ENCODE results near the gene MYLK4.

Gene MYLK4

GRCh38 chr6:2754911-2755310 is 4.2 kb upstream of the MYLK4 start:
- no peak overlapping the region for H3K4me3 ChIP-seq (ENCODE audit: low read length)
- no peak overlapping the region for H3K4me2 ChIP-seq (ENCODE audit: low read length)
- no peaks in the 10 kb centered on the region for H3K9me3 ChIP-seq (ENCODE audit: control insufficient read depth, insufficient read depth, low read length)
- TF ChIP-seq, protein P1, sequence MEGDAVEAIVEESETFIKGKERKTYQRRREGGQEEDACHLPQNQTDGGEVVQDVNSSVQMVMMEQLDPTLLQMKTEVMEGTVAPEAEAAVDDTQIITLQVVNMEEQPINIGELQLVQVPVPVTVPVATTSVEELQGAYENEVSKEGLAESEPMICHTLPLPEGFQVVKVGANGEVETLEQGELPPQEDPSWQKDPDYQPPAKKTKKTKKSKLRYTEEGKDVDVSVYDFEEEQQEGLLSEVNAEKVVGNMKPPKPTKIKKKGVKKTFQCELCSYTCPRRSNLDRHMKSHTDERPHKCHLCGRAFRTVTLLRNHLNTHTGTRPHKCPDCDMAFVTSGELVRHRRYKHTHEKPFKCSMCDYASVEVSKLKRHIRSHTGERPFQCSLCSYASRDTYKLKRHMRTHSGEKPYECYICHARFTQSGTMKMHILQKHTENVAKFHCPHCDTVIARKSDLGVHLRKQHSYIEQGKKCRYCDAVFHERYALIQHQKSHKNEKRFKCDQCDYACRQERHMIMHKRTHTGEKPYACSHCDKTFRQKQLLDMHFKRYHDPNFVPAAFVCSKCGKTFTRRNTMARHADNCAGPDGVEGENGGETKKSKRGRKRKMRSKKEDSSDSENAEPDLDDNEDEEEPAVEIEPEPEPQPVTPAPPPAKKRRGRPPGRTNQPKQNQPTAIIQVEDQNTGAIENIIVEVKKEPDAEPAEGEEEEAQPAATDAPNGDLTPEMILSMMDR (IDR thresholded peaks at IDR 0.05; ENCODE audit: low read depth, low read length, poor library complexity, severe bottlenecking): no peak
- no peak for TF ChIP-seq EZH2phosphoT487 (IDR thresholded peaks at IDR 0.05; ENCODE audit: borderline replicate concordance, low read length)
- H3K4me1 ChIP-seq (ENCODE audit: control insufficient read depth, low read length): peaks cover 9% of the 10 kb centered on the region; the same call in 1 of the 2 replicates
- H4K20me1 ChIP-seq (ENCODE audit: control insufficient read depth, insufficient read depth, low read depth, low read length): no peaks in the 10 kb centered on the region
- H3F3A ChIP-seq (ENCODE audit: control insufficient read depth, insufficient read depth): no peaks in the 10 kb centered on the region
- H3K79me2 ChIP-seq (ENCODE audit: control insufficient read depth, low read length): no peaks in the 10 kb centered on the region
- no peaks in the 10 kb centered on the region for H3K9me2 ChIP-seq (replicated peaks; ENCODE audit: control insufficient read depth, low read length)
- H3K27ac ChIP-seq (ENCODE audit: low read depth, low read length): no peak overlapping the region
- H3K36me3 ChIP-seq (ENCODE audit: control insufficient read depth, low read length): no peaks in the 10 kb centered on the region
- H3K27me3 ChIP-seq (ENCODE audit: control insufficient read depth, low read length): peaks cover 19% of the 10 kb centered on the region

DNA sequence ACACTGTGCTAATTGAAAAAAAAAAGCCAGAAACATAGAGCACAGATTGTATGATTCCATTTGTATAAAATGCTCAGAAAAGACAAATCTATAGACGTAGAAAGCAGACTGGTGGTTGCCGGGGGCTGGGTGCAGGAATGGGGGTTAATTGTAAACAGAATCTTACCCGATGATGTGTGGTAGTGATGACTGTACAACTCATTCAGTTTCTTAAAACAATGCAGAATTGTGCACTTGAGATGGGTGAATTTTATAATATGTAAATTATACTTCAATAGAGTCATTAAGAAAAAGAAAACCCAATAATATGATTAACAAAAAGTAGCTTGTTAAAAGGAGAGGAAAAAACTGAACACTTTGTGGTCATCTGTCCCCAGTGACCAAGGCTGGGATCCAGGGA is 3.7 kb upstream of the MYLK4 start:
- Histone ChIP-seq H3K4me2 (ENCODE audit: low read length) (no peak overlapping the region), H3K4me1 (ENCODE audit: control insufficient read depth, low read length) (peaks cover 9% of the 10 kb centered on the region; the same call in 1 of the 2 replicates), H3K79me2 (ENCODE audit: control insufficient read depth, low read length) (no peaks in the 10 kb centered on the region), H3K9me2 (replicated peaks; ENCODE audit: control insufficient read depth, low read length) (no peaks in the 10 kb centered on the region), H3F3A (ENCODE audit: control insufficient read depth, insufficient read depth) (no peaks in the 10 kb centered on the region), H3K27me3 (ENCODE audit: control insufficient read depth, low read length) (peaks cover 19% of the 10 kb centered on the region), H3K4me3 (ENCODE audit: low read length) (no peak overlapping the region), H3K36me3 (ENCODE audit: control insufficient read depth, low read length) (no peaks in the 10 kb centered on the region), H3K27ac (ENCODE audit: low read depth, low read length) (no peak overlapping the region), H3K9me3 (ENCODE audit: control insufficient read depth, insufficient read depth, low read length) (no peaks in the 10 kb centered on the region), H4K20me1 (ENCODE audit: control insufficient read depth, insufficient read depth, low read depth, low read length) (no peaks in the 10 kb centered on the region)
- TF ChIP-seq, protein P1 (IDR thresholded peaks at IDR 0.05; ENCODE audit: low read depth, low read length, poor library complexity, severe bottlenecking): no peak

- TF ChIP-seq, protein P1 (IDR thresholded peaks at IDR 0.05; ENCODE audit: low read depth, low read length, poor library complexity, severe bottlenecking): no peak
- TF ChIP-seq EZH2phosphoT487 (IDR thresholded peaks at IDR 0.05; ENCODE audit: borderline replicate concordance, low read length): no peak
- Histone ChIP-seq H3K4me3 (ENCODE audit: low read length) (no peak overlapping the region), H3K9me2 (replicated peaks; ENCODE audit: control insufficient read depth, low read length) (no peaks in the 10 kb centered on the region), H3K27me3 (ENCODE audit: control insufficient read depth, low read length) (peaks cover 23% of the 10 kb centered on the region), H3K27ac (ENCODE audit: low read depth, low read length) (no peak overlapping the region), H3K4me1 (ENCODE audit: control insufficient read depth, low read length) (peaks cover 9% of the 10 kb centered on the region; the same call in 1 of the 2 replicates), H3K79me2 (ENCODE audit: control insufficient read depth, low read length) (no peaks in the 10 kb centered on the region), H3K4me2 (ENCODE audit: low read length) (no peak overlapping the region), H3K9me3 (ENCODE audit: control insufficient read depth, insufficient read depth, low read length) (no peaks in the 10 kb centered on the region), H4K20me1 (ENCODE audit: control insufficient read depth, insufficient read depth, low read depth, low read length) (no peaks in the 10 kb centered on the region), H3K36me3 (ENCODE audit: control insufficient read depth, low read length) (no peaks in the 10 kb centered on the region), H3F3A (ENCODE audit: control insufficient read depth, insufficient read depth) (no peaks in the 10 kb centered on the region)
These were observed 3.0 kb upstream of the MYLK4 start for GRCh38 chr6:2753743-2754142.

- no peak overlapping the region for H3K4me3 ChIP-seq (ENCODE audit: low read length)
- peaks cover 9% of the 10 kb centered on the region; the same call in 1 of the 2 replicates for H3K4me1 ChIP-seq (ENCODE audit: control insufficient read depth, low read length)
- no peaks in the 10 kb centered on the region for H3K9me2 ChIP-seq (replicated peaks; ENCODE audit: control insufficient read depth, low read length)
- no peak overlapping the region for H3K4me2 ChIP-seq (ENCODE audit: low read length)
- H4K20me1 ChIP-seq (ENCODE audit: control insufficient read depth, insufficient read depth, low read depth, low read length): no peaks in the 10 kb centered on the region
- no peaks in the 10 kb centered on the region for H3F3A ChIP-seq (ENCODE audit: control insufficient read depth, insufficient read depth)
- H3K36me3 ChIP-seq (ENCODE audit: control insufficient read depth, low read length): no peaks in the 10 kb centered on the region
- H3K9me3 ChIP-seq (ENCODE audit: control insufficient read depth, insufficient read depth, low read length): no peaks in the 10 kb centered on the region
- H3K27ac ChIP-seq (ENCODE audit: low read depth, low read length): no peak overlapping the region
- H3K79me2 ChIP-seq (ENCODE audit: control insufficient read depth, low read length): no peaks in the 10 kb centered on the region
- peaks cover 23% of the 10 kb centered on the region for H3K27me3 ChIP-seq (ENCODE audit: control insufficient read depth, low read length)
- TF ChIP-seq EZH2phosphoT487 (IDR thresholded peaks at IDR 0.05; ENCODE audit: borderline replicate concordance, low read length): no peak
- TF ChIP-seq, protein P1 (IDR thresholded peaks at IDR 0.05; ENCODE audit: low read depth, low read length, poor library complexity, severe bottlenecking): no peak
These were observed 2.4 kb upstream of the MYLK4 start for GRCh38 chr6:2753110-2753489.
